Progenitor cell of endocrine pancreas (in vitro differentiated cells): ENCODE measurements around the gene ADPRHL1. TPM values are rescaled to one million over a fixed set of nuclear protein-coding genes. Genes with fewer than 3 reads are reported as not detected.

Experiments
- DNase-seq: peaks from one replicate; pipeline ENCODE4 v3.0.0; 2021; ENCODE audit warnings: low spot score; ENCODE audit not compliant: unreplicated experiment
- H3K27ac Mint-ChIP-seq: 2 replicates; pipeline ENCODE4 v1.8.0; 2021; ENCODE audit warnings: mild to moderate bottlenecking, moderate library complexity, mixed read lengths
- H3K27me3 Mint-ChIP-seq: 2 replicates; pipeline ENCODE4 v1.8.0; 2021; ENCODE audit warnings: mixed read lengths
- H3K36me3 Mint-ChIP-seq: 2 replicates; pipeline ENCODE4 v1.8.0; 2022; ENCODE audit warnings: mixed read lengths; ENCODE audit not compliant: insufficient read depth
- H3K4me1 Mint-ChIP-seq: 2 replicates; pipeline ENCODE4 v1.8.0; 2021; ENCODE audit warnings: low read depth, mixed read lengths
- H3K4me3 Mint-ChIP-seq: 2 replicates; pipeline ENCODE4 v1.8.0; 2021; ENCODE audit warnings: low read depth, mild to moderate bottlenecking, moderate library complexity, mixed read lengths
- H3K9me3 Mint-ChIP-seq: 2 replicates; pipeline ENCODE4 v1.8.0; 2021; ENCODE audit warnings: low read depth, mixed read lengths
- total RNA-seq: library from RNA; stranded (reverse); gene quantifications from 2 replicates; pipeline ENCODE4 v1.2.1, GENCODE V29; 2021
- TF ChIP-seq, protein P1 (sequence below): fragments of 200-600 bp; sonication (generic); IDR thresholded peaks from one replicate; pipeline ENCODE4 v1.5.0; 2021; ENCODE audit warnings: antibody characterized with exemption, mild to moderate bottlenecking; ENCODE audit not compliant: unreplicated experiment

Gene ADPRHL1
- total RNA-seq, 1 donor from 2014 or later, result 6.8 TPM

GRCh38 chr13:113486698-113487097, 33.4 kb upstream of the ADPRHL1 start:
- H3K36me3 Mint-ChIP-seq, result peaks cover 2% of the 10 kb centered on the region
- no peaks in the 10 kb centered on the region for H3K27me3 Mint-ChIP-seq
- H3K27ac Mint-ChIP-seq, result no peak overlapping the region
- no peak overlapping the region for H3K4me3 Mint-ChIP-seq
- DNase-seq, result no peak
- H3K9me3 Mint-ChIP-seq, result no peaks in the 10 kb centered on the region
- peaks cover 28% of the 10 kb centered on the region for H3K4me1 Mint-ChIP-seq
- TF ChIP-seq, protein P1, sequence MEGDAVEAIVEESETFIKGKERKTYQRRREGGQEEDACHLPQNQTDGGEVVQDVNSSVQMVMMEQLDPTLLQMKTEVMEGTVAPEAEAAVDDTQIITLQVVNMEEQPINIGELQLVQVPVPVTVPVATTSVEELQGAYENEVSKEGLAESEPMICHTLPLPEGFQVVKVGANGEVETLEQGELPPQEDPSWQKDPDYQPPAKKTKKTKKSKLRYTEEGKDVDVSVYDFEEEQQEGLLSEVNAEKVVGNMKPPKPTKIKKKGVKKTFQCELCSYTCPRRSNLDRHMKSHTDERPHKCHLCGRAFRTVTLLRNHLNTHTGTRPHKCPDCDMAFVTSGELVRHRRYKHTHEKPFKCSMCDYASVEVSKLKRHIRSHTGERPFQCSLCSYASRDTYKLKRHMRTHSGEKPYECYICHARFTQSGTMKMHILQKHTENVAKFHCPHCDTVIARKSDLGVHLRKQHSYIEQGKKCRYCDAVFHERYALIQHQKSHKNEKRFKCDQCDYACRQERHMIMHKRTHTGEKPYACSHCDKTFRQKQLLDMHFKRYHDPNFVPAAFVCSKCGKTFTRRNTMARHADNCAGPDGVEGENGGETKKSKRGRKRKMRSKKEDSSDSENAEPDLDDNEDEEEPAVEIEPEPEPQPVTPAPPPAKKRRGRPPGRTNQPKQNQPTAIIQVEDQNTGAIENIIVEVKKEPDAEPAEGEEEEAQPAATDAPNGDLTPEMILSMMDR, result no peak

DNA sequence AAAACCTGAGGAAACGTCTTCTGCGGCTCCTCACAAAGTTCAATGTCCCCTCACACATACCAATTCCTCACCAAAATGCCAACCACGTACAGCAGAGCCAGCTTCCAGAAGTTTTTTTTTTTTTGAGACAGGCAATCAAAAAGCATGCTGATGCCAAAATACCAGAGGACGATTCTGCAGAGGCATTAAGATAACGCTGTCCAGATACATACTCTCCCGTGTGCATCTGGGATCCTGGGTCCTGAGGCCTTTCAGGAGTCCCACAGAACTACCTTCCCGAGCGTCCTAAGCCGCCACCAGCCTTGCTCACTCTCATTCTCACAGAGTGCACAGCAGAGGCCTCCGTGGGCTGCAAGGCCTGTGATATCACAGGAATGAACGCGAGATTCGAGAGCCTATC, 32.3 kb upstream of the ADPRHL1 start:
- no peak overlapping the region for H3K27ac Mint-ChIP-seq
- H3K4me1 Mint-ChIP-seq, result peaks cover 28% of the 10 kb centered on the region
- DNase-seq, result no peak
- H3K27me3 Mint-ChIP-seq, result no peaks in the 10 kb centered on the region
- peaks cover 2% of the 10 kb centered on the region for H3K36me3 Mint-ChIP-seq
- H3K9me3 Mint-ChIP-seq, result no peaks in the 10 kb centered on the region
- TF ChIP-seq, protein P1, result no peak
- H3K4me3 Mint-ChIP-seq, result no peak overlapping the region

GRCh38 chr13:113483504-113484293, 30.4 kb upstream of the ADPRHL1 start:
- H3K9me3 Mint-ChIP-seq, result no peaks in the 10 kb centered on the region
- H3K27me3 Mint-ChIP-seq, result no peaks in the 10 kb centered on the region
- H3K4me3 Mint-ChIP-seq, result no peak overlapping the region
- peaks cover 7% of the 10 kb centered on the region for H3K36me3 Mint-ChIP-seq
- TF ChIP-seq, protein P1, result no peak
- no peak for DNase-seq
- H3K27ac Mint-ChIP-seq, result peak overlapping the region; percentile 76
- H3K4me1 Mint-ChIP-seq, result peaks cover 15% of the 10 kb centered on the region

DNA sequence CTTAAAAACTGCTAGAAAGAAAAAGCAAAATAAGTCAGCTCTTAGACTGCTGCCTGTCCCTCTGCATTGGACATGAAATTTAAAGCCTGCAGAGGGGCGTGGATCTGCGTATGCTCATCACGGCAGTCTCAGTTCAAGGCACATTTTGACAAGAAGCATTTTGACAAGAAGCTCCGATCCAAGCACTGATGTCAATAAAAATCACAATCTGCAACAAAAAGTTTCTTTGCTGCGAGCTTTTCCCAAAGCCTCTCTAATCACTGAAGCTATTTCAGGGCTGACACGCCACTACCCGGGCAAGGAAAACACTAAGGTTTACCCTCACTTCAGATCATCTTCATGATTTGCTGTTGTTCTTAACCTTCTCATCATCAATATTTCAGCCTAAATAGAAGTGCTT, 29.8 kb upstream of the ADPRHL1 start:
- Mint-ChIP-seq H3K36me3 (peaks cover 12% of the 10 kb centered on the region), H3K9me3 (no peaks in the 10 kb centered on the region), H3K4me3 (no peak overlapping the region), H3K4me1 (peaks cover 10% of the 10 kb centered on the region), H3K27me3 (no peaks in the 10 kb centered on the region), H3K27ac (peak overlapping the region; percentile 76)
- no peak for DNase-seq
- TF ChIP-seq, protein P1, result no peak

DNA sequence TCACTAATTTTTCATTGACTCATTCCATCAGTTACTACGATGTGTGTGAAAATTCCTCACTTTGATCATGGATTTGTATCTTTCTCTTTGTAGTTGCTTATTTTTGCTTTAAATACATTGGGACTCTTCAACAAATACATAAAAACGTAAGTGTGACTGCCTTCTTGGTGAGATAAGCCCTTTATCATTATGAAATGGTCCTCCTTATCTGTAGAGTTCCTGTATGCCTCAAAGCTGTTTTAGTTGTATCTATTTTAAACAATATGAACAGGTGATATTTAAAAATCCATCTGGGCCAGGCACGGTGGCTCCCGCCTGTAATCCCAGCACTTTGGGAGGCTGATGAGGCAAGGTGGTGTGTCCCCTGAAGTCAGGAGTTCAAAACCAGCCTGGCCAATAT, 25.9 kb upstream of the ADPRHL1 start:
- H3K9me3 Mint-ChIP-seq, result no peaks in the 10 kb centered on the region
- peaks cover 2% of the 10 kb centered on the region for H3K4me1 Mint-ChIP-seq
- no peak overlapping the region for H3K27ac Mint-ChIP-seq
- H3K27me3 Mint-ChIP-seq, result no peaks in the 10 kb centered on the region
- TF ChIP-seq, protein P1, result no peak
- no peak for DNase-seq
- peaks cover 25% of the 10 kb centered on the region for H3K36me3 Mint-ChIP-seq
- no peak overlapping the region for H3K4me3 Mint-ChIP-seq
